Heart left ventricle (tissue), 13 donors: ENCODE results near the gene CAMKMT.

ENCODE experiments used
- CTCF ChIP-seq, 12 donors: fragments of 200-600 bp; sonication (generic) in 4 of 12; IDR thresholded peaks; one replicate each; pipeline versions ENCODE4 v1.5.0 to v1.8.0; 2018 to 2022; ENCODE audit warnings: antibody characterized with exemption in 12 of 12, mild to moderate bottlenecking in 5 of 12
- POLR2A ChIP-seq, 2 donors: fragments of 450-650 bp; IDR thresholded peaks; one replicate each; pipeline ENCODE4 v1.6.1; 2017; ENCODE audit warnings: antibody characterized with exemption in 2 of 2, mild to moderate bottlenecking in 2 of 2, moderate library complexity in 2 of 2
- donor health status: ischemic (EF 13 %, LVEDD 7.1; RV severe dilation, severe dysfunction).
- donor health status: DM: no; HTN: yes; CAD: no.
- donor health status: DM: no; HTN: no; CAD: no.
- donor health status: ischemic (EF 25% LVEDD 6.9; RV normal size, moderate dysfunction).
- donor health status: ischemic (EF 25% LVEDD 5.7; RV mildly dilated, moderate dysfunction).
- donor health status: ischemic (EF 35%, LVEDD 5.7; RV mildly dilated, moderate dysfunction).
- donor health status: nonischemic (EF 11% LVEDD 7.7; RV severe dilation, severe dysfunction).
- donor health status: DM: yes; HTN: yes; CAD: no.
- donor health status: PGD.
- donor health status: ischemic (EF 29% LVEDD 5.4; RV normal size, mild dysfunction).
- donor health status: nonischemic (EF 23%, LVEDD 6.1; RV moderate dilation, normal function).

GRCh38 chr2:44535376-44535775, 173.6 kb downstream of the CAMKMT start:
- no peak for TF ChIP-seq CTCF (IDR thresholded peaks at IDR 0.05)
- no peak for TF ChIP-seq POLR2A (IDR thresholded peaks at IDR 0.05)
